CD4-positive, alpha-beta T cell (primary cell): ENCODE results near the gene MYL12A. TPM values are rescaled to one million over a fixed set of nuclear protein-coding genes. Genes with fewer than 3 reads are reported as not detected.

Source experiments
- ATAC-seq: fragments of 200-7000 bp; cut with Tn5 transposase; one replicate; pipeline ENCODE4 v1.10.0; 2022; ENCODE audit warnings: mild to moderate bottlenecking; ENCODE audit not compliant: poor library complexity
- CTCF ChIA-PET: fragments of 350-600 bp; sonication (Branson Sonifier 250); formaldehyde crosslinking; loops from one replicate; lab custom pipeline; 2021; ENCODE audit warnings: antibody characterized with exemption, inconsistent platforms; lab: Charles Lee
- POLR2A ChIA-PET: fragments of 350-600 bp; sonication (Branson Sonifier 250); formaldehyde crosslinking; loops from one replicate; lab custom pipeline; 2021; ENCODE audit warnings: antibody characterized with exemption, inconsistent platforms; lab: Charles Lee
- DNase-seq, 14 experiments: peaks; one replicate each; pipeline ENCODE4 v3.0.0-alpha.2; 2013 to 2020; ENCODE audit warnings: mixed read lengths in 2 of 14
- H3K27ac ChIP-seq, 2 donors: one replicate each; pipeline versions ENCODE4 v1.5.1 to v1.7.0; 2013; ENCODE audit warnings: low read length in 2 of 2, low read depth in 1 of 2, mild to moderate bottlenecking in 1 of 2
- H3K27me3 ChIP-seq, 2 experiments: 1 replicate in 1 of 2; 2 replicates in 1 of 2; pipeline versions ENCODE4 v1.6.1 to v1.7.0; 2013; ENCODE audit warnings: low read length in 2 of 2, control low read depth in 1 of 2, mild to moderate bottlenecking in 1 of 2, moderate library complexity in 1 of 2; ENCODE audit not compliant: insufficient read depth in 2 of 2, control insufficient read depth in 1 of 2
- H3K36me3 ChIP-seq: one replicate; pipeline ENCODE4 v1.6.1; 2013; ENCODE audit warnings: low read length, control low read depth; ENCODE audit not compliant: insufficient read depth
- H3K4me1 ChIP-seq: one replicate; pipeline ENCODE4 v1.6.1; 2013; ENCODE audit warnings: low read length, control low read depth; ENCODE audit not compliant: insufficient read depth
- H3K4me3 ChIP-seq: one replicate; pipeline ENCODE4 v1.5.1; 2013; ENCODE audit warnings: mild to moderate bottlenecking, low read length, moderate library complexity
- H3K9me3 ChIP-seq, 2 experiments: 1 replicate in 1 of 2; 2 replicates in 1 of 2; pipeline versions ENCODE4 v1.6.1 to v1.7.0; 2013; ENCODE audit warnings: low read length in 2 of 2, mild to moderate bottlenecking in 2 of 2, control low read depth in 1 of 2, moderate library complexity in 1 of 2; ENCODE audit not compliant: control insufficient read depth in 1 of 2, insufficient read depth in 1 of 2
- H3K27ac Mint-ChIP-seq: one replicate; pipeline ENCODE4 v1.8.0; 2020; ENCODE audit warnings: mixed read lengths
- H3K27me3 Mint-ChIP-seq: one replicate; pipeline ENCODE4 v1.8.0; 2021; ENCODE audit warnings: mixed read lengths
- H3K36me3 Mint-ChIP-seq: one replicate; pipeline ENCODE4 v1.8.0; 2021; ENCODE audit warnings: low read depth, mixed read lengths
- H3K4me1 Mint-ChIP-seq: one replicate; pipeline ENCODE4 v1.8.0; 2021; ENCODE audit warnings: low read depth, mixed read lengths
- H3K4me3 Mint-ChIP-seq: one replicate; pipeline ENCODE4 v1.8.0; 2020; ENCODE audit warnings: mild to moderate bottlenecking, mixed read lengths
- H3K9me3 Mint-ChIP-seq: one replicate; pipeline ENCODE4 v1.8.0; 2020; ENCODE audit warnings: mixed read lengths
- intact Hi-C, 2 experiments: fragments of 100-400 bp; cut with DNase I in 1 of 2; cut with micrococcal nuclease in 1 of 2; formaldehyde crosslinking; loops; one replicate each; pipeline versions ENCODE4 v1.15.1 to v1.9.0; 2023 to 2025; cut with DNase I, micrococcal nuclease
- total RNA-seq, 174 experiments: library from RNA in 2 of 174; stranded (reverse) in 2 of 174; gene quantifications; one replicate each; pipeline ENCODE4 v1.2.3 and lab custom pipeline; 2021 to 2026
- TF ChIP-seq, protein P1 (sequence below): fragments of 200-600 bp; IDR thresholded peaks from one replicate; pipeline ENCODE4 v1.8.0; 2022; ENCODE audit warnings: antibody characterized with exemption, mild to moderate bottlenecking

Gene MYL12A
- total RNA-seq, 2 experiments from 2014 or later, result 188 to 190 TPM

DNA sequence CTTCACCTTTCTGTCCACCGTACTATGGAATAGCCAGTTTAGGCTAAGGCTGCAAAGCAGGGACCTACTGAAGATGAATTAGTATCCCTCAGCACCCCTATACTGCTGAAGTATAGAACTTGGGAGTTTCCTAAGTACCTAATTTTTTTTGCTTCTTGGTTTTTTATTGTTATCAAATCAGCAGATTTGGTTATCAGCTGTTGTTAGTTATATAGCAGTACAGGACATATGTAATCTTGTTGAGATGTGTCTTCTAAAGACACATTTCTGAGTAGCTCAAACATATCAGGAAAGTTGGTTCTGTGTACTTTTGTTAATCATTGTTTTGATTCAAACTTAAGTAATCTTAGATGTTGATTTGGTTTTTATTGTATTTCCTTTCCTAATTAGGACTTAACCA, 5.2 kb downstream of the MYL12A start:
- Histone ChIP-seq H3K9me3 (no peaks in the 10 kb centered on the region), H3K27ac (peak overlapping the region in 1 of 2 donors; percentile 48), H3K4me1 (peaks cover 34% of the 10 kb centered on the region), H3K36me3 (peaks cover 68% of the 10 kb centered on the region), H3K27me3 (no peaks in the 10 kb centered on the region), H3K4me3 (no peak overlapping the region)
- Mint-ChIP-seq H3K4me3 (peak overlapping the region; percentile 74), H3K9me3 (no peaks in the 10 kb centered on the region), H3K36me3 (peaks cover 90% of the 10 kb centered on the region), H3K27me3 (no peaks in the 10 kb centered on the region), H3K4me1 (peaks cover 76% of the 10 kb centered on the region), H3K27ac (peak overlapping the region; percentile 100)
- CTCF ChIA-PET, result interaction anchor here (1.0 to 1.9 kb wide), 3 partner anchors 9 to 45 kb away, joined by 4 to 6 read pairs (median 5); partner anchors contain the start of gene MYL12B
- POLR2A ChIA-PET, result interaction anchor here (2.2 to 9.2 kb wide), 3 partner anchors 8 to 195 kb away, joined by 7 to 286 read pairs (median 80); partner anchors contain the start of gene MYL12B
- intact Hi-C loops, result loop anchor here in 1 of 2 experiments (10.0 kb wide), 1 partner anchor 598 kb away; the partner anchor contains the start of gene SMCHD1
- TF ChIP-seq, protein P1, sequence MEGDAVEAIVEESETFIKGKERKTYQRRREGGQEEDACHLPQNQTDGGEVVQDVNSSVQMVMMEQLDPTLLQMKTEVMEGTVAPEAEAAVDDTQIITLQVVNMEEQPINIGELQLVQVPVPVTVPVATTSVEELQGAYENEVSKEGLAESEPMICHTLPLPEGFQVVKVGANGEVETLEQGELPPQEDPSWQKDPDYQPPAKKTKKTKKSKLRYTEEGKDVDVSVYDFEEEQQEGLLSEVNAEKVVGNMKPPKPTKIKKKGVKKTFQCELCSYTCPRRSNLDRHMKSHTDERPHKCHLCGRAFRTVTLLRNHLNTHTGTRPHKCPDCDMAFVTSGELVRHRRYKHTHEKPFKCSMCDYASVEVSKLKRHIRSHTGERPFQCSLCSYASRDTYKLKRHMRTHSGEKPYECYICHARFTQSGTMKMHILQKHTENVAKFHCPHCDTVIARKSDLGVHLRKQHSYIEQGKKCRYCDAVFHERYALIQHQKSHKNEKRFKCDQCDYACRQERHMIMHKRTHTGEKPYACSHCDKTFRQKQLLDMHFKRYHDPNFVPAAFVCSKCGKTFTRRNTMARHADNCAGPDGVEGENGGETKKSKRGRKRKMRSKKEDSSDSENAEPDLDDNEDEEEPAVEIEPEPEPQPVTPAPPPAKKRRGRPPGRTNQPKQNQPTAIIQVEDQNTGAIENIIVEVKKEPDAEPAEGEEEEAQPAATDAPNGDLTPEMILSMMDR, result no peak
- no peak for DNase-seq
- ATAC-seq, result no peak

DNA sequence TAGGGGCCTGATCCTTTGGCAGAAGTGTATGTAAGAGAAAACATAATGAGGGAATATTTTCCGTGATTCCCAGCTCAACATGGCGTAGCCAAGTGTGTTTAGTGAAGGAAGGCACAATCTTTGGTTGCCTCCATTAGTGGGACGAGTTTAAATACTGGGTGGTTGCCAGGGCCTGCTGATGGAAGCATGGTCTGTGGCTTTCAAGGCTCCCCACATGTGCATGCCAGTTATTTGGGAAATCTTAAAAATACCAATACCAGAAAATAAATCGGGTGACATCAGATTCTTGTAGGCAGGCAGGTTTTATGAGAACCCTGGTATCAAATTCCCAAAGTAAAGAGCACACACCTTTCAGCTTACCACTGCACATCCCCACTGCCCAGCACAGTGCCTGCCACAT, 7.1 kb downstream of the MYL12A start:
- H3K36me3 ChIP-seq, result peaks cover 72% of the 10 kb centered on the region
- no peaks in the 10 kb centered on the region for H3K27me3 ChIP-seq
- peaks cover 31% of the 10 kb centered on the region for H3K4me1 ChIP-seq
- POLR2A ChIA-PET, result interaction anchor here (1.1 to 1.5 kb wide), 2 partner anchors 9 to 199 kb away, joined by 3 to 8 read pairs; no protein-coding TSS in a partner anchor
- DNase-seq (no peak), ATAC-seq (no peak)
- Mint-ChIP-seq H3K4me1 (peaks cover 89% of the 10 kb centered on the region), H3K4me3 (no peak overlapping the region), H3K27ac (peak overlapping the region; percentile 100), H3K9me3 (no peaks in the 10 kb centered on the region), H3K36me3 (peaks cover 93% of the 10 kb centered on the region), H3K27me3 (no peaks in the 10 kb centered on the region)
- H3K9me3 ChIP-seq, result no peaks in the 10 kb centered on the region
- TF ChIP-seq, protein P1, result no peak
- intact Hi-C loops, result loop anchor here in 1 of 2 experiments (10.0 kb wide), 1 partner anchor 600 kb away; the partner anchor contains the start of gene SMCHD1
- H3K4me3 ChIP-seq, result no peak overlapping the region
- H3K27ac ChIP-seq, result peak overlapping the region in 1 of 2 donors; percentile 11
- CTCF ChIA-PET, result interaction anchor here (2.3 kb wide), 1 partner anchor 9 kb away, joined by 11 read pairs; no protein-coding TSS in a partner anchor

DNA sequence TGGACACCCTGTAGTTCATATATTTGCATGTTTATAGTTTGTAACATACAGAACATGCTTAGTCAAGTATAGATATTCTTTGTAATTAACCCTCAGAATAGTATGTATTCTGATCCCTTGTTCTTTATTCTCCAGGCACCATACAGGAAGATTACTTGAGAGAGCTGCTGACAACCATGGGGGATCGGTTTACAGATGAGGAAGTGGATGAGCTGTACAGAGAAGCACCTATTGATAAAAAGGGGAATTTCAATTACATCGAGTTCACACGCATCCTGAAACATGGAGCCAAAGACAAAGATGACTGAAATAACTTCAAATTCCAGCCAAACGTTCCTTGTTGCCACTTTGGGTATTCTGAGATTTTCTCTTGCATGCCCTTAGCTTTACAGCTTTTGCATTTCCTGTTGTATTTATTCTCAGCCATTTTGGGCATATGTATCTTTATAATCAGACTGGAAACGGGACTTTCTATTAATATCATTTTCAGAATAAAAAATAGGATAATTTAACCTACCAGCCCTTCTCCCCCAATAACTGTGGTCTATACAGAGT, 8.1 kb downstream of the MYL12A start:
- Histone ChIP-seq H3K36me3 (peaks cover 63% of the 10 kb centered on the region), H3K4me1 (peaks cover 40% of the 10 kb centered on the region), H3K9me3 (no peaks in the 10 kb centered on the region), H3K4me3 (no peak overlapping the region), H3K27ac (peak overlapping the region in 1 of 2 donors; percentile 26), H3K27me3 (no peaks in the 10 kb centered on the region)
- ATAC-seq (no peak), DNase-seq (no peak)
- Mint-ChIP-seq H3K9me3 (no peaks in the 10 kb centered on the region), H3K27me3 (no peaks in the 10 kb centered on the region), H3K27ac (peak overlapping the region; percentile 100), H3K4me3 (peak overlapping the region; percentile 57), H3K36me3 (peaks cover 85% of the 10 kb centered on the region), H3K4me1 (peaks cover 89% of the 10 kb centered on the region)
- TF ChIP-seq, protein P1, result no peak
- intact Hi-C loops, result loop anchor here in 1 of 2 experiments (10.0 kb wide), 1 partner anchor 601 kb away; the partner anchor contains the start of gene SMCHD1
- ChIA-PET CTCF (interaction anchor here (2.3 kb wide), 1 partner anchor 10 kb away, joined by 11 read pairs; no protein-coding TSS in a partner anchor), POLR2A (interaction anchor here (1.0 to 2.3 kb wide), 8 partner anchors 8 to 338 kb away, joined by 3 to 12 read pairs (median 4); partner anchors contain the start of gene MYL12A)
